MM.1S (cell line): ENCODE results near the gene FAIM2.
"Not testable (repeated sequence)": the region's sequence is repeated elsewhere in the genome, so short reads cannot be mapped to it uniquely, and the experiment has no call there.

Experiments used
- DNase-seq: peaks from one replicate; pipeline ENCODE4 v3.0.0-alpha.2; 2015
- H2AFZ ChIP-seq: fragments of 300-600 bp; sonication (generic); 2 replicates; pipeline ENCODE4 v1.6.0; 2016; ENCODE audit warnings: antibody characterized with exemption, low read length
- H3F3A ChIP-seq: fragments of 300-600 bp; sonication (generic); 2 replicates; pipeline ENCODE4 v1.6.1; 2016; ENCODE audit warnings: mild to moderate bottlenecking, antibody characterized with exemption, low read length, moderate library complexity, mixed read lengths; ENCODE audit not compliant: insufficient read depth
- H3K27ac ChIP-seq: fragments of 300-600 bp; sonication (generic); 2 replicates; pipeline ENCODE4 v1.5.1; 2016; ENCODE audit warnings: mild to moderate bottlenecking, low read length
- H3K27me3 ChIP-seq: fragments of 300-600 bp; sonication (generic); replicated peaks from 2 replicates; pipeline ENCODE4 v1.6.0; 2016; ENCODE audit warnings: low read length; ENCODE audit not compliant: insufficient read depth
- H3K36me3 ChIP-seq: fragments of 300-600 bp; sonication (generic); replicated peaks from 2 replicates; pipeline ENCODE4 v1.6.1; 2016; ENCODE audit warnings: mild to moderate bottlenecking, low read length, mixed read lengths; ENCODE audit not compliant: insufficient read depth
- H3K4me1 ChIP-seq: fragments of 300-600 bp; sonication (generic); 2 replicates; pipeline ENCODE4 v1.6.1; 2016; ENCODE audit warnings: low read length, mixed read lengths
- H3K4me2 ChIP-seq: fragments of 300-600 bp; sonication (generic); 2 replicates; pipeline ENCODE4 v1.6.0; 2016; ENCODE audit warnings: low read depth, low read length
- H3K4me3 ChIP-seq: fragments of 300-600 bp; sonication (generic); 2 replicates; pipeline ENCODE4 v1.5.1; 2016; ENCODE audit warnings: low read length, mixed read lengths
- H3K79me2 ChIP-seq: fragments of 300-600 bp; sonication (generic); 2 replicates; pipeline ENCODE4 v1.6.1; 2016; ENCODE audit warnings: mixed run types, low read length, mixed read lengths
- H3K9ac ChIP-seq: fragments of 300-600 bp; sonication (generic); 2 replicates; pipeline ENCODE4 v1.6.1; 2016; ENCODE audit warnings: low read length, mixed read lengths
- H3K9me2 ChIP-seq: fragments of 300-600 bp; sonication (generic); replicated peaks from 2 replicates; pipeline ENCODE4 v1.6.1; 2016; ENCODE audit warnings: mild to moderate bottlenecking, low read length, mixed read lengths; ENCODE audit not compliant: insufficient read depth
- H3K9me3 ChIP-seq: fragments of 300-600 bp; sonication (generic); replicated peaks from 2 replicates; pipeline ENCODE4 v1.6.1; 2016; ENCODE audit warnings: mild to moderate bottlenecking, low read length, mixed read lengths; ENCODE audit not compliant: insufficient read depth
- H4K20me1 ChIP-seq: fragments of 300-600 bp; sonication (generic); 2 replicates; pipeline ENCODE4 v1.6.1; 2016; ENCODE audit warnings: mild to moderate bottlenecking, low read length, moderate library complexity, mixed read lengths; ENCODE audit not compliant: insufficient read depth
- EZH2 ChIP-seq: fragments of 300-600 bp; sonication (generic); optimal IDR thresholded peaks from 2 replicates; pipeline ENCODE3; 2017; ENCODE audit warnings: low read depth, mild to moderate bottlenecking, antibody characterized with exemption, low read length, mixed read lengths
- EZH2phosphoT487 ChIP-seq: fragments of 300-600 bp; sonication (generic); IDR thresholded peaks from 2 replicates; pipeline ENCODE4 v1.6.1; 2018; ENCODE audit warnings: antibody characterized with exemption, low read length
- TF ChIP-seq, protein P1 (sequence below): fragments of 300-600 bp; sonication (generic); IDR thresholded peaks from 2 replicates; pipeline ENCODE4 v1.5.1; 2016; ENCODE audit warnings: antibody characterized with exemption, low read length, mixed read lengths

FAIM2 gene

DNA sequence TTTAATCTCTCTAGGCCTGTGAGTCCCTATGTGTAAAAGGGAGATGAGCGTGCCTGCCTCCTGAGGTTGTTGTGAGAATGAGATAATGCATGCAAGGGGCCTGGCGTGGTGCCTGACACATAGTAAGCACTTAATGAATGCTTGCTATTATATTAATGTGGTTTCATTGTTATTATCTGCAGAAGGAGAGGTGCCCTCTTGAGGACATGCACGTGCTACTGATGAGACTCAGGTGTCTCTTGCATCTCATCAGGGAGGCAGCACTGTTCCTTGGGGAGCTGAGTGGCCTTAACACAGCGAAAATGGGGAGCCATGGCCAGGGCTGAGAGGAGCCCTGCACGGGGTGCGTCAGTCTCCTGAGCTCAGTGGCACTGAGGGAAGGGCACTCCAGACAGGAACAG lies 30.9 kb downstream of the FAIM2 start:
- H3F3A ChIP-seq: no peaks in the 10 kb centered on the region
- H3K27ac ChIP-seq: no peak overlapping the region
- no peaks in the 10 kb centered on the region for H3K4me1 ChIP-seq
- no peaks in the 10 kb centered on the region for H3K9me2 ChIP-seq
- H4K20me1 ChIP-seq: no peaks in the 10 kb centered on the region
- TF ChIP-seq, protein P1, sequence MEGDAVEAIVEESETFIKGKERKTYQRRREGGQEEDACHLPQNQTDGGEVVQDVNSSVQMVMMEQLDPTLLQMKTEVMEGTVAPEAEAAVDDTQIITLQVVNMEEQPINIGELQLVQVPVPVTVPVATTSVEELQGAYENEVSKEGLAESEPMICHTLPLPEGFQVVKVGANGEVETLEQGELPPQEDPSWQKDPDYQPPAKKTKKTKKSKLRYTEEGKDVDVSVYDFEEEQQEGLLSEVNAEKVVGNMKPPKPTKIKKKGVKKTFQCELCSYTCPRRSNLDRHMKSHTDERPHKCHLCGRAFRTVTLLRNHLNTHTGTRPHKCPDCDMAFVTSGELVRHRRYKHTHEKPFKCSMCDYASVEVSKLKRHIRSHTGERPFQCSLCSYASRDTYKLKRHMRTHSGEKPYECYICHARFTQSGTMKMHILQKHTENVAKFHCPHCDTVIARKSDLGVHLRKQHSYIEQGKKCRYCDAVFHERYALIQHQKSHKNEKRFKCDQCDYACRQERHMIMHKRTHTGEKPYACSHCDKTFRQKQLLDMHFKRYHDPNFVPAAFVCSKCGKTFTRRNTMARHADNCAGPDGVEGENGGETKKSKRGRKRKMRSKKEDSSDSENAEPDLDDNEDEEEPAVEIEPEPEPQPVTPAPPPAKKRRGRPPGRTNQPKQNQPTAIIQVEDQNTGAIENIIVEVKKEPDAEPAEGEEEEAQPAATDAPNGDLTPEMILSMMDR: no peak
- TF ChIP-seq EZH2: no peak
- no peak for TF ChIP-seq EZH2phosphoT487
- H2AFZ ChIP-seq: no peak overlapping the region
- no peak overlapping the region for H3K4me2 ChIP-seq
- DNase-seq: no peak
- H3K27me3 ChIP-seq: no peaks in the 10 kb centered on the region
- H3K9me3 ChIP-seq: no peaks in the 10 kb centered on the region
- H3K36me3 ChIP-seq: no peaks in the 10 kb centered on the region
- H3K9ac ChIP-seq: no peak overlapping the region
- H3K79me2 ChIP-seq: no peaks in the 10 kb centered on the region
- no peak overlapping the region for H3K4me3 ChIP-seq

DNA sequence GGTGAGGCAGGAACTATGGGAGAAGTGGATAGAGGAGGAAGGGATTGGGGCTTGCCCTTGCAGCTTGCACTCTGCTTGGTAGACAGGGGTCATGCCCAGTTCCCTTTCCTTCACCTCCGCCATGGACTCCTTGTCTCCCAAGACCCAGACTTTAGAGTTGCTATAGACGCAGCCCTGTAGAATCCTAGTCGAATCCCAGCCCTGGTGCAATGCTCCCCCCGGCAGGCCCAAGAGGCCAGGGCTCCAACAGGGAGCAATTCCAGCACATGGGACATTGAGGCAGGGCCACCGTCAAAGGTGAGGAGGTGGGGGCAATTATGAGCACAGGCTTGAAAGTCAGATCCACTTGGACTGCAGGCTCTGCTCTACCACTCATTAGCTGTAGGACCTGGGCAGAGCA lies 31.3 kb downstream of the FAIM2 start:
- Histone ChIP-seq H3K36me3 (no peaks in the 10 kb centered on the region), H3K9me3 (no peaks in the 10 kb centered on the region), H3K27me3 (no peaks in the 10 kb centered on the region), H2AFZ (no peak overlapping the region), H3K9ac (no peak overlapping the region), H3F3A (no peaks in the 10 kb centered on the region), H3K4me3 (no peak overlapping the region), H3K4me1 (no peaks in the 10 kb centered on the region), H3K79me2 (no peaks in the 10 kb centered on the region), H4K20me1 (no peaks in the 10 kb centered on the region), H3K27ac (no peak overlapping the region), H3K9me2 (no peaks in the 10 kb centered on the region), H3K4me2 (no peak overlapping the region)
- DNase-seq: no peak
- TF ChIP-seq, protein P1: no peak
- no peak for TF ChIP-seq EZH2phosphoT487
- TF ChIP-seq EZH2: no peak

DNA sequence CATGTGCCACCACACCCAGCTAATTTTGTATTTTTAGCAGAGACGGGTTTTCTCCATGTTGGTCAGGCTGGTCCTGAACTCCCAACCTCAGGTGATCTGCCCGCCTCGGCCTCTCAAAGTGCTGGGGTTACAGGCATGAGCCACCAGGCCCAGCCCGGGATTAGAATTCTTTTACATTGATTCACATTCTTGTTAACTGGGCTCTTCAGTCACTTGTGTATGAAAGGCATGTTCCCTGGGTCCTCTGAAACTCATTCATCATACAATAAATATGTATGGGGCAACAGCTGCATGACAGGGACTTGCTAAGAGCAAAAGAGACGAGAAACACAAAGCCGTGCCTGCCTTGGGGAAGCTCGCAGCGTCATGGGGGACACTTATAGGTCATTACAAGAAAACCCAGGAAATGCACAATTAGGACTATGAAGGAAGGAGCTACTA lies 31.9 kb downstream of the FAIM2 start:
- H2AFZ ChIP-seq, H3K79me2 ChIP-seq, H3K4me3 ChIP-seq, H4K20me1 ChIP-seq, H3K27me3 ChIP-seq, H3K9me3 ChIP-seq, H3K27ac ChIP-seq, DNase-seq, H3K4me1 ChIP-seq, H3K9me2 ChIP-seq, H3K9ac ChIP-seq, H3K36me3 ChIP-seq, H3F3A ChIP-seq, H3K4me2 ChIP-seq: not testable (repeated sequence)

DNA sequence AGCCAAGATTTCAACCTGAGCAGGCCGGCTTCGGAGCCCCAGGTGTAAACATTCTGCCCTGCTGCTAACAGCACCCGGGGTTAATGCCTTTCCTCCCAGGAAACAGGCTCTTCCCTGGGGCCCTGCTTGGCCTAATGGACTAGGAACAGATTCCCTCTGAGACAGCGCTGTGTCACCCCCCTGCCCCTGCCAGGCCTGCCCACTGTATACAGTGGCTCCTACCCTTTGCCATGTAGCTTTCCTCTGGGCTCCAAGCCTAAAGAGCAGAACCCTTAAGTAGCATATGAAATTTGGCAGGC lies 32.5 kb downstream of the FAIM2 start:
- no peak overlapping the region for H3K27ac ChIP-seq
- no peak overlapping the region for H3K9ac ChIP-seq
- no peak overlapping the region for H3K4me3 ChIP-seq
- no peaks in the 10 kb centered on the region for H4K20me1 ChIP-seq
- no peaks in the 10 kb centered on the region for H3K36me3 ChIP-seq
- H3F3A ChIP-seq: no peaks in the 10 kb centered on the region
- TF ChIP-seq, protein P1: no peak
- no peak for TF ChIP-seq EZH2
- no peak for TF ChIP-seq EZH2phosphoT487
- H3K4me2 ChIP-seq: no peak overlapping the region
- H2AFZ ChIP-seq: no peak overlapping the region
- H3K9me2 ChIP-seq: no peaks in the 10 kb centered on the region
- H3K4me1 ChIP-seq: no peaks in the 10 kb centered on the region
- H3K27me3 ChIP-seq: no peaks in the 10 kb centered on the region
- no peaks in the 10 kb centered on the region for H3K9me3 ChIP-seq
- no peaks in the 10 kb centered on the region for H3K79me2 ChIP-seq
- no peak for DNase-seq
